ENCODE data around the gene CCDC83. TPM values are rescaled to one million over a fixed set of nuclear protein-coding genes. Genes with fewer than 3 reads are reported as not detected.

Gene CCDC83
- total RNA-seq, 1 donor from 2014 or later = not detected

DNA sequence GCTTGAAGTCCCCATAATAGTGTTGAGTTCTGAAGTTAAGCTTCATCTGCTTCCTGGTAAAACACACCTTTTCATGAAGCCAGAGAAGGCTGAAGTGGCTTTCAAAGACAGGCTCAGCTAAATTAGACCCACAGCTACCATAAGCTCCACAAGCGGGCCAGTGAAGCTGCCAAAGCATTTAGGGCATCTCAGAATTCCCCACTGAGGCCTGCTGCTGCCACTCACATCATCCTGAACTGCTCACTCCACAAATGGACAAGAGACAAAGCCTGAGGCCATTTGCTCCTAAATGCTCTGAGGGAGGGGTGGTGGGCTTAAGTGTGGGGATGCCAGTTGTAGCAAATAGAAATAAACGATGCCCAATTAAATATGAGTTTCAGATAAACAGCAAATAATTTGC, 14.6 kb downstream of the CCDC83 start:
- no peak for DNase-seq (ENCODE audit: low spot score)
- intact Hi-C loops (cut with DNase I) = no loop called here

DNA sequence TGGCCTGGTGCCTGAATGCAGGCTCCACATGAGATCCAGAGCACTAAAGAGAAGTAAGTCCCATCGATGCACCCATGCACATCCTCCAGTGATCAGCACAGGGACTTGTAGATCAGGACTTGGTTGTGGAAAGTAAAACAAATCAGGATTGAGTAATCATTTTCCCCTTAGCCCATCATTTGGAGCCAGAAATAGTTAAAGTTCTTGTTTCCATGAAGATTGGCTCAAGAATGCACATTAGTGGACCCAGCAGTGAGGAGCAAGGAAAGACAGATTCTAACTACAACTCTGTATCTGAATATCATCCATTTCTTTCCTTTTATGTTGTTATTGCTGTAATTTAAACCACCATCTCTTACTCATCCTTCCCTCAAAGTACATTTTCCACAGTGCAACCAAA, 19.1 kb downstream of the CCDC83 start:
- no peak for DNase-seq (ENCODE audit: low spot score)
- intact Hi-C loops (cut with DNase I) = no loop called here

DNA sequence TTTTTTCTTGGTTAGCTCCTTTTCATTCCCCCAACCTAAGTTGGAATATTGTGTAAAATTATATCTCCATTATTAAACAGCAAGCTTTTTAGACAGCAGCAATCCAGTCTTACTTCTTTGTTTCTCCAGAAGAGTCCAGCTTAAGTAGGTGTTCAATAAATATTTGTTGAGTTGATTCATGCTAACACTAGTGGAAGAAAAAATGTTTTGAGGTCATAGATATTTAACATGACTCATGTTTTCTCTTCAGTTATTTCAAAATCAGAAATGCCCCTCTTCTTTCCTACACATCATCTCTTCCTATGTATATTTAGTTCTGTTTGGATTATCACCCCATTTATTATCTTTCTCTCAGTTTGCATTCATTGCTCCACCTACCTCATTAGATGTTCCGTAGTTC, 20.3 kb downstream of the CCDC83 start:
- DNase-seq (ENCODE audit: low spot score) = no peak
- intact Hi-C loops (cut with DNase I) = no loop called here

DNA sequence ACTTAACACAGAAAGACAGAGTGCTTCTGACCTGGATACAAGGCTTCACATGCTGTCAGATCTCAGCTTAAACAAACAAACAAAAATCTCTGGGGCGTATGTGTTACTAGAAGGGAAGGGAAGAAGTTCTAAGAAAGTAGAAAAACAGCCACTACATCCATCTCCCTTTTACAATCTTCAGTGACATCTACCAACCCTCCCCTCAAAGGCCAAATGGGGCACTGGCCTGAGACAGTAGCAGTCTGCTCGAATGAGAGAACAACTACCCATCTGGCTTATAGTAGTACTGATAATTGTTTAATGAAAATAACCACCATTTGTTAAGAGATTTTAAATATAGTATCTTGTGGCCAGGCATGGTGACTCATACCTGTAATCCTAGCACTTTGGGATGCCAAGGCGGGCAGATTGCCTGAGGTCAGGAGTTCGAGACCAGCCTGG, 29.4 kb downstream of the CCDC83 start:
- DNase-seq (ENCODE audit: low spot score) = no peak
- intact Hi-C loops (cut with DNase I) = no loop called here

DNA sequence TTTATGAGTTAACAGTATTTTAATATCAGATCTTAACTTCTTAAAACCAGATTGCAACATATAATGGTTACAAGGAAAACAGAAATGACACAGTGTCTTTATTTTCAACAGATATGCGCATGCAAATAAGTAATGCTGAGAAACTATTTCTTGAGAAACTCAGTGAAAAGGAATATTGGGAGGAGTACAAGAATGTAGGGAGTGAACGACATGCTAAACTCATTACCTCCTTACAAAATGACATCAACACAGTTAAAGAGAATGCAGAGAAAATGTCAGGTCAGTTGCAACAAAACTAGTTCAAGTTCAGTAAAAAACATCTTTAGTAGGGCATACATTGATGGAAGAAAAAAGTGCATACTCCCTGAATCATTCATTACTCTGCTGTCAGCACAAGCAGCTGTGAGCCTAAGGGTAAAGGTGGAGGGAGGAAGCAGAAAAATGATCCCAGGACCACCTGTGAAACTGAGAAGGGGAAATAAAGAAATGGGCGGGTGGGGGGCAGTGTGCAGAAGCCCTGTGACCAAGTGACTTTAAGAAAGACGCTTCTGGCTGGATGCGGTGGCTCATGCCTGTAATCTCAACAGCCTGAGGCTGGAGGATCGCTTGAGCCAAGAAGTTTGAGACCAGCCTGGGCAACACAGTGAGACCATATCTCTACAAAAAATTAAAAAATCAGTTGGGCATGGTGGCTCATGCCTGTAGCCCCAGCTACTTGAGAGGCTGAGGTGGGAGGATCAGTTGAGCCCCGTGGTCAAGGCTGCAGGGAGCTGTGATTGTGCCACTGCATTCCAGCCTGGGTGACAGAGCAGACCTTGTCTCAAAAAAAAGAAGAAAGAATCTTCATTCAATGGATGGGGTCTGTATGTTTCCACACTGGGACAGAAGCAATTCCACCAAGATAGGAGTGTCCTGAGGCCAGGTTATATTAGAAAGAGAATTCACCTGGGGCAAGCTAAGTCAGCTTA, 31.2 kb downstream of the CCDC83 start:
- intact Hi-C loops (cut with DNase I) = no loop called here
- DNase-seq (ENCODE audit: low spot score) = no peak

DNA sequence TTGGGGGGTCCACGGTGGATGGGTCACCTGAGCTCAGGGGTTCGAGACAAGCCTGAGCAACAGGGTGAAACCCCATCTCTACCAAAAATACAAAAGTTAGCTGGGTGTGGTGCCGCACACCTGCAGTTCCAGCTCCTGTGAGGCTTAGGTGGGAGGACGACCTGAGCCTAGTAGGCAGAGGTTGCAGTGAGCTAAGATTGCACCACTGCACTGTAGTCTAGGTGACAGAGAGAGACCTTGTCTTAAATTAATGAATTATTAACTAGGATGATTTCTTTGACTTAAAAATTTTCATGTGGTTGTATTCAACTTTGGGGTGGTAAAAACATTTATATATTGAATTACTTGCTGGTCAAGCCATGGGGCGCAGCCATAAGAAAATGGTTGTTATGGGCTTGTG, 33.9 kb downstream of the CCDC83 start:
- no peak for DNase-seq (ENCODE audit: low spot score)
- intact Hi-C loops (cut with DNase I) = no loop called here

DNA sequence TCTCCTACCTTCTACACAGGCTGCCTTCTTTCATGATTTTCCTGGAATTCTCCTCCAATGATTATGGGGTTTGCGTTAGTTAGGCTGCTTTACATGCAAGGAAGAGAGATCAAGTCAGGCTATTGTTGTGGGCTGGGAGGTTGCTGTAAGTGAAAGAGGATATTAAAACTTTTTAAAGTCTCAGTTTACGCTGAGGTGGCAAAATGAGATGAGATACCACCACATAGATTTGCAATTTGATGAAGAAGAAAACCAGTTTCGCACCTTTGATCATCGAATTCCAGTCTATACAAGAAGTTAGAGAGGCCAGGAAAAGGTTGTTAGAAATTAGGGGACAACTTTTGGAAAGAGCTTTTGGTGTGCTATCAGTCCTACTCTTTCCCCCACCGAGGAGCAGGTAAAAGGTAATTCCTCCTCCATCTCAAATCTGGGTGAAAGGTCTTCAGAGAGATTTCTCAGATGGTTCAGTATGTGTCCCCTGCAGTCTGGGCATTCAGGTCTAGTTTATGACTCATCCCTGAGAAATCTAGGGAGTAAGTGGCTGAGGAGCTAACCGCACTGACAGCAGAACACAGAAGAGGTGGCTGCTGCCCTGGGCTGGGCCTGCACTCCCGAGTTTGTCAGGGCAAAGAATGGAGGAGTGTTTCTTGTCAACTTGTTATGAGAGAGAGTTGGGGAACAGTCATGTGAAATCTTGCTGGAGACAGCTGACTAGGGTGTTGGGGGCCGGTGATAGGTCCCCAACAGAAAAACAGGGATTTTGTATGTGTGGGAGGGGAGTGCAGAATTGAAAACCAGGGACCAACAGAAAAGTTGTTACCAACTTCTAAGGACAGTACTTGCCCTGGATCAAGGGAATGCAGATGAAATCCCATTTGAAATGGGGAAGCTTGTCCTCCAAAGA, 34.7 kb downstream of the CCDC83 start:
- no peak for DNase-seq (ENCODE audit: low spot score)
- intact Hi-C loops (cut with DNase I) = no loop called here

DNA sequence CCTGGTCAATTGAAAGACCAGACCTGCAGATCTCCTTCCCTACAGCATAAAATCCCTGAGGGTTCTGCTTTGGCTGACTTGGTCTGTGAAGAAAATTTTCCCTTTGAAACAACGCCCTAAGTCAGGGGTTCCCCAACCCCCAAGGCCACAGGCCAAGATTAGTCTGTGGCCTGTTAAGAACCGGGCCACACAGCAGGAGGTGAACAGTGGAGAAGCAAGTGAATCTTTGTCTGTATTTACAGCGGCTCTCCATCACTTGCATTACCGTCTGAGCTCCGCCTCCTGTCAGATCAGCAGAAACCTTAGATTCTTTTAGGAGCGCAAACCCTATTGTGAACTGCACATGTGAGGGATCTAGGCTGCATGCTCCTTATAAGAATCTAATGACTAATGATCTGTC, 38.2 kb downstream of the CCDC83 start:
- intact Hi-C loops (cut with DNase I) = no loop called here
- no peak for DNase-seq (ENCODE audit: low spot score)

DNA sequence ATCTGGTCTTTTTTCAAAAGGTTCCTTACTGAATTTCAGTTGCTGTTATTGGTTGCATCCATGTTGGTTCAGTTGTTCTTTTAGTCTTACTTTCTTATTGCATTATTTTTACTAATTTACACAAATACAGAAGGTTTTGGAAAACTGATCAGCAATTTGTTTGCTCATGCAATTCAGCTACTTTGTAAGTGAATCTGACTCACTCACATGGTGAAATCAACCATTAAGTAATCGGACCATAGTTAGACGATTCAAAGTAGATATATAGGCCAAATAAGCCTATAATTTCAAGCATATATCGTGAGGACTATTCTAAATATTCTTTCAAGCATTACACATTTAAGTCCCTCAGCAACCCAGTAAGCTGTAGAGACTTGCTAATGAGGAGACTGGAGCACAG, 41.7 kb downstream of the CCDC83 start:
- intact Hi-C loops (cut with DNase I) = no loop called here

DNA sequence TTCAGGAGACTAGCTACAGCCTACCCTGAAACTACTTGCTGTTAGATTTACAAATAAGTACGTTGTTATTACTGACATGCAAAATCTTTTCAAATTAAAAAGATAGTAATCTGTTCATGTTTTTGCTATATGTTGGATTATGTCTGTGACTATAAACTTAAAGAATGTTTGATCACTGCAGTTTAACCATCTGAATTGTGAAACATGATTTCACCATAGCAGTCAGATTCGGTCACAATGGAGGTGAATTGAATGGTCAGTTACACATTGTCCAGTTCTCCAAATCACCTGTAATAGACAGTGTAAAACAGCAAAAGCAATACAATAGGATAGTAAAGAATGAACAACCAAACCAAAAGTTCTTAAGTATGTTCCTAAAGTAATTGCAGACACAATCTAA, 43.3 kb downstream of the CCDC83 start:
- DNase-seq (ENCODE audit: low spot score) = no peak
- intact Hi-C loops (cut with DNase I) = no loop called here

More for the DNA sequence above, 41.7 kb downstream of the CCDC83 start:
- DNase-seq (ENCODE audit: low spot score) = no peak

DNA sequence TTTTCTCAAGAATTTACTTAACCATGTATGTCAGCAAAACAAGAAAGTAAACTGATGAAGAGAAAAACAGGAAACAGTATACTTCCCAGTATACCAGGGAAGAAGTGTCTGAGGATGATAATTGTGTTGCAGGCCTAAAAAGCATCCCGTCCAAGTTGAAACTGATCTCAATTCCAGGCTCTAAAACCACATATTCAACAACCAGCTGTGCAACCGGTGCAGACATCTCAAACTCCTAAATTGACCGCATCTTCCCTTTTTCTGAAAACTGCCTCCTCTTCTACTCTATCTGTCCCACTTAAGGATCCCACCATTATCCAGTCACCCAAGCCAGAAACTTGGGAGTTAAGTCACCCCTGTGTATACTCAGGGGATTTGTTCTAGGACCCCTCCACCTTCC, 47.2 kb downstream of the CCDC83 start:
- DNase-seq (ENCODE audit: low spot score) = no peak
- intact Hi-C loops (cut with DNase I) = no loop called here

DNA sequence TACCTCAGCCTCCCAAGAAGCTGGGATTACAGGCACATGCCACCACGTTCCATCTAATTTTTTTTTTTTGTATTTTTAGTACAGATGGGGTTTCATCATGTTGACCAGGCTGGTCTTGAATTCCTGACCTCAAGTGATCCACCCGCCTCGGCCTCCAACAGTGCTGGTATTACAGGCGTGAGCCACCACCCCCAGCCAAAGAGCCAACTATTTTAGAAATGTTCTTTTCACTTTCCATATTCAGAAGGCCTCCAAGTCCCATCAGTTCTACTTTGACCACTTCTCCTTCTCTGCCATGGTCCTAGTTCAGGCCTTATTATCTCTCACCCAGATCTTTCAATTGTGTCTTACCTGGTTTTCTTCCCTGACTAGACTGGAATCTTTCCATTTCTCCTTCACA, 48.2 kb downstream of the CCDC83 start:
- no peak for DNase-seq (ENCODE audit: low spot score)
- intact Hi-C loops (cut with DNase I) = no loop called here

DNA sequence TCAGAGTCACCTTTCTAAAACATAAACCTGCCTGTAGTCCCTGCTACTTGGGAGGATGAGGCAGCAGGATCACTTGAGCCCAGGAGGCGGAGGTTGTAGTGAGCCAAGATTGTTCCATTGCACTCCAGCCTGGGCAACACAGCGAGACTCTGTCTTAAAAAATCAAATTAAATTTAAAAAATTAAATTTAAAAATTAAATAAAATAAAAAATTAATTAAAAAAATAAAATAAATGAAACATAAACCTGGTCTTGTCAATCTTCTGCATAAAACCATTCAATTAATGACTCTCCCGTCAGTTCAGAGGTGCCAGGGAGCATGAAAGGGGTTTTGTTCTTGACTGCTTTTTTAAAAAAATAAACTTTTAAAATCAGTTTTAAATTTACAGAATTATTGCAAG, 48.6 kb downstream of the CCDC83 start:
- DNase-seq (ENCODE audit: low spot score) = no peak
- intact Hi-C loops (cut with DNase I) = no loop called here

DNA sequence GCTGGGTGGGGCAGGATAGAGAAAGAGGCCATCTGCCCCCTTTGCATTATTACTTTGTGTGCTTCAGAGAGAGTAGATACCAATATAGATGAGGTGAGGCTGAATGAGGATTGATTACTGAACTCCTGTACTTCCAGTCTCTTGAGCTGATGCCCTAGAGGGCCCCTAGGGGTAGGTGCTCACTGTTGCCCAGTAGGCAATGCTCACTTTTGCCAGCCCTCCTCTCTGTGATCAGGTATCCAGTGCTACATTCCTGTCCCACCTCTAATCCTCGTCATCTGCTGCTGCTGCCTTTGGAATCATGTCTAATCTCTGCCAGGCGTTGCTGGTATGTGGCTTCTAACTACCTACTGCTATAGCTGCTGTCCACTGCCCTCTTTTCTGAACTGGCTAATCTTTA, 57.2 kb downstream of the CCDC83 start:
- no peak for DNase-seq (ENCODE audit: low spot score)
- intact Hi-C loops (cut with DNase I) = no loop called here

DNA sequence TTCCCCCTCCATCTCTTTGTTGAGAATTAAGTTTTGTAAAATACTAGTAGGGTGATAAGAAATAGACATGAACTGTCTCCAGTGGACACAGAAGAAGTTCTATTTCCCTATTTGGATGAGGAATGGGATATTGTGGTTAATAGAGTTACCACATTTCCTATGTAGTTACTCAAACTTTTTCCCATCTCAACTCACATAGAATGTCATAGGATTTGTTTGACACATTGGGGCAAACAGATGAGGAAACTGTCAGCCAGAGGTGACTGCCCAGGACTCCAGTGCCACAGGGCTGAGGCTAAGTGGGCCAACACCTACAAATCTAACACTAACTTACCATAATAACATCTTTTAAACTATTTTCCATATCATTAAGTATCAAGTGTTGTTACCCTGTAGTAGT, 58.3 kb downstream of the CCDC83 start:
- DNase-seq (ENCODE audit: low spot score) = no peak
- intact Hi-C loops (cut with DNase I) = no loop called here

DNA sequence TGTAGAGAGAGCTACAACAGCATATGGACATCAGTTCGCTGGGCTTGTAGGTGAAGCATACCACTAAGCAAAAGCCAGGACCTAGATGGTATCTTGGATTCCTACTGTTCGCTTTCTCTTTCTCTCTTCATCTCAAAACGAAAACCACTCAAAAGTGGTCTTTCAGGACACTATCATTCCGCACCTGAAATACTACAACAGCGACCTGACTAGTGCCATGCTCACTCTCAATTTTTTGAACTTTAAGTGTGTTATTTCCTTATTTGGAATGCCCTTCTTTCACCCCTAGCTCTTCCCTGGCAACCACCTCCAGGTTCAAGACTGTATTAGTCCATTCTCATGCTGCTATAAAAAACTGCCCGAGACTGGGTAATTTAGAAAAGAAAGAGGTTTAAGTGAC, 59.2 kb downstream of the CCDC83 start:
- no peak for DNase-seq (ENCODE audit: low spot score)
- intact Hi-C loops (cut with DNase I) = no loop called here

DNA sequence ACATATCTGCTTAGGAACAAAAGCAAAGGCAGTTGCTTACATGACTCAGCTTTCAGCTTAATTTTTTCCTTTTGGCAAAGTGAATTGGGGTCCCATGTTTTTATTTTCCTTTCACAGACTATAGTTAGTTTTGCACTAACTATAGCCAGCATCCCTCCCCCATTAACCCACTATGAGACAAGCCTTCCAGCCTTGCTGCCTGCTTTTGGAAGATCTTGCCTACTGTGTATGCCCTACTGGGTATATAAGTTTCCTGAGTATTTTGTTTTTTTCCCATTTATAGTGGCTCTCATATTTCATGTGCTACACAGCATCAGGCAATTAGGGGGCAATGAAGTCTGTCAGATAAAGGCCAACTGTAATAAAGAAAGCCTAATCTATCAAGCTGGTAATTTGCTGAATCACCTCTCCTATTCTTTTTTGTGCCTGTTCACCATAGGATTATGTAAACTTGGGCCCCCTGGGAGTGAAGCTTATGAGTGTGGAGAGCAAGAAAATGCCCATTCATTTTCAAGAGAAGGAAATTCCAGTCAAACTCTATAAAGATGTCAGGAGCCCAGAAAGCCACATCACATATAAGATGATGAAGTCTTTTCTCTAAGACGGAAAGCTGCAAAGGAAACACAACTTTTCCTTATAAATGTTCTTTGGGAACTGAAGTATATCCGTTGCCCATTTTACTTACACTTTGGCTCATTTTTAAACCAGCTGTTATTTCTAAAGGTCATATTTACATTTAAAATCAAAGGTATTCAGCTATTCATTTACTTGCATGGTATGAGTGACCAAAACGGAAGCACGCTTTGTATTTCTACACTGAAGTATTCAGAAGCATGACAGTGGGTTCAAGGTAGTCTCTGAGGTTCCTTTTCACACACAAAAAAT, 64.0 kb downstream of the CCDC83 start:
- DNase-seq (ENCODE audit: low spot score) = no peak
- intact Hi-C loops (cut with DNase I) = no loop called here

DNA sequence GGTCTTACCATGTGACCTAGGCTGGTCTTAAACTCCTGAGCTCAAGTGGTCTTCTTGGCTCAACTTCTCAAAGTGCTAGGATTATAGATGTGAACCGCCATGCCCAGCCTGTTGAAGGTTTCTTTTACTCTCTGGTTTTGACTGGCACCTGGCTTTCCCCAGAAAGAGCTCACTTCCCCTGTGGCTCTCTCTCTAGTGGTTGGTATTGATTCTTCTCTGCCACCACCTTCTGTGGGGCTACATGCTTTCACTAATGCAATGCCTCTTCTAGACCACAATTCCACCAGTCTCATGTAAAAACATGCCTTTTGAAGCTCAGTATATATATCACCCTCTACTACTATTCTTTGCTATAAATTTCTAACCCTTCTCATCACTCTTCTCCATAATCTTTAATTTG, 67.2 kb downstream of the CCDC83 start:
- intact Hi-C loops (cut with DNase I) = no loop called here
- DNase-seq (ENCODE audit: low spot score) = no peak

DNA sequence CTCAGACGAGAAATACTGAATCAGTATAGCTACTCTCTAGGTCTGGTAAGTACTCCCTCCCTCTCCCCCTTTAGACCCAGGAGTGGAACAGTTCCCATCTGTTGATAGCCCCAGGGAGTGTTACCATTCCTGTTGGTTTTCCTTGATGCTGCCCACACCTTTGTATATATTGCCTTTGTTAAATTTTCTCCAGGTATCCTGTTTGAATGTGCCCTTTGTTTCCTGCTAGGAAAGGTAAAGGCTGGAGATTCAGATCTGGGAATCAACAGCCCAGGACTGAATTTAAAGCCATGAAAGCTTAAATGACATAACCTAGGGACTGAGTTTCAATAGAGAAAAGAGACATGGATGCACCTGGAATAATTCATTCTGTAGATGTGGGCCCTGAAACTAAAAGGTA, 68.3 kb downstream of the CCDC83 start:
- no peak for DNase-seq (ENCODE audit: low spot score)
- intact Hi-C loops (cut with DNase I) = no loop called here

All from cardiac septum (tissue), 1 donor.